T-helper 1 cell treated with Interleukin-12 subunit alpha and Interleukin-12 subunit beta and Interleukin-4 antibody, amounts not matched to agents 30 ng/mL and 1 ng/mL, for 36 hours (primary cell): ENCODE measurements around the gene BCHE. TPM values are rescaled to one million over a fixed set of nuclear protein-coding genes. Genes with fewer than 3 reads are reported as not detected.
"Not testable (repeated sequence)": the region's sequence is repeated elsewhere in the genome, so short reads cannot be mapped to it uniquely, and the experiment has no call there.

Experiments used
- intact Hi-C: fragments of 100-400 bp; cut with micrococcal nuclease; formaldehyde crosslinking; loops from one replicate; pipeline ENCODE4 v1.15.1; 2024
- total RNA-seq: library from RNA; stranded (reverse); gene quantifications from 2 replicates; pipeline ENCODE4 v1.2.3, GENCODE V29; 2022

Gene BCHE
- total RNA-seq, 1 donor from 2014 or later, result not detected

- intact Hi-C loops, result no loop called here
Observed at GRCh38 chr3:165817160-165817709, 20.0 kb downstream of the BCHE start.

DNA sequence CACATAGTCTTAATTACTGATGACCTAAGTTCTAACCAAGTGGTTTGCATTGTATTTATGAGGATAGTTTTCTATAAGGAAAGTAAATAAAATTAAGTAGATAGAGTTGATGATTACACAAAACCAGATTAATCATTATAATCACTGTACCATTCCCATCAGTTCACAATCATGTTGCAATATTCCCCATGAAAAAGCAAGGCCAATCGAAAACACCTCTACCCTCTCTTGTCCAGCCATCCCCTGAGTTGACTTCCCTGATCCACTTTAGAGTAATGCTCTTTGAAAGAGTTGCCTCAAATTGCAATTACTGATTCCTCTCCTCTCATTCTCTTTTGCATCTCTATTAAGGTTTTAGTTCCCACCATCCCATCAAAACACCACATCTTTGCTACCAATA, 21.0 kb downstream of the BCHE start:
- intact Hi-C loops, result no loop called here

DNA sequence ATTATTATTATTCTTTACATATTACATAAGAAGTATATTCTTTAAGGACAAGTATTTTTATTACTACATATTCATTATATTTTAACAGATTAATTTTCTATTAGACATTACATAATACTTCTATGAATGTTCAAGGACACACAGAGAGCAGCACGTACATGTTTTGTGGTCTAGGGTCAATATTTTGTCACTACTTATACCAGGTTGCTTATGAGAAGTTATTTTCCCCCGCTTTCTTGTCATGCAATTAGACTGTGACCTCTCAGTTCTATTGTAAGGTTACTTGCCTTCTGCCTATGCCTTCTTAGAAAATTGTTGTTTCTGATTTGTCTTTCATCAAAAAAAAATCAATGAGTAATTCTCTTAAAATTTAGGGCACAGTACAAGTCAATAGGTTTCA, 21.5 kb downstream of the BCHE start:
- intact Hi-C loops, result no loop called here

DNA sequence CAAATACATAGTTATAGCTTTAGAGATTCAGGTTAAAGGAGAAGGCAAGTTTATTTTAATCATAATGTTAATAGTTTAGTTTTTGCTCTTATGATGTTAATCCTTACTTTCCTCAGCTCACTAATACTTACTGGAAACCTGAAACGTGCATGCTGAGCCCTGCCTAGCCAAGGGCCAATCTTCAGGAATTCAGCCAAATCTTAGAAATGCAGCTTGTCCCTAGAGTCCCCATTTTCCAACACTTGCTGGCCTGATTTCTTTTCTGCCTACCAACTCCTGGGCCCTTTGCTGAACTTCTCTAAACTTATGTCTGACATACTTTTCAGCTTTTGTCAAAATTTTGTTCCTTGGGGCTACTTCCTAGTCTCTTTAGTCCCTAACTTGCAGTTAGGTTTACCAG, 22.8 kb downstream of the BCHE start:
- intact Hi-C loops, result no loop called here

- intact Hi-C loops, result not testable (repeated sequence)
Observed at GRCh38 chr3:165807937-165808336, 29.3 kb downstream of the BCHE start.

- intact Hi-C loops, result no loop called here
Observed at GRCh38 chr3:165805946-165806561, 31.2 kb downstream of the BCHE start.

DNA sequence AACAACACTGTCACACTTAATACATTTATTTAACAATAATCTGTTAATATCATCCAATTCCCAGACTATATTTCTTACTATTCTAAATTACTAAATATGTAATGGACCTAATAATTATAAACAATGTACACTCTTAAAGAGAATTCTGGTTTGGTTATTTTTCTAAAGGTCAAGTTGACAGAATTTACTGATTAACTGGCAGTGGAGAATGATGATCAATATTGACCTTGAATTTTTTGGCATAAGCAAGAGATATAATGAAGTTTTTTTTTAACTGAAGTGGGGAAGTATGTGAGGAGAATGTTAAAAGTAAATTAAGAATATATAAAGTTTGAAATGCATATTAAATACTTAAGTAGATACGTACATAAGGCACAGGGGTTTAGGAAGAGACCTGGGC, 33.8 kb downstream of the BCHE start:
- intact Hi-C loops, result no loop called here

DNA sequence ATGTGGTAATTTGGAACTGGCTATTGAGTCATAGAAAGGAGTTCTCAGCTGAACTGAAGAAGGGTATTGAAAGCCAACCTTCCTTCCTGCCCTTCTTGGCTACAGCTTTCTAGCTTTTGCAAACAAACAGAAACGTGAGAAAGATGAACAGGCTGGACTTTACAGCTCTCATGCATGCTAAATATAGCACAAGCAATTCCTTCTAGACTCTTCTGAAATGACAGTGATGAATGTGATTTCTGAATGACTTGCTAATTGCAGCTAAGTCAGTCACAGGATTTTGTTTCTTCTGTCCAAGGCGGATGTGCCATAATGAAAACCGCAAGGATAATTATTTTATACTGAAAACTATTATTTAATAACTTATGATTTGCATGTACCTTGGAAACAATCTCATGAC, 36.3 kb downstream of the BCHE start:
- intact Hi-C loops, result no loop called here

- intact Hi-C loops, result no loop called here
Observed at GRCh38 chr3:165799026-165799425, 38.2 kb downstream of the BCHE start.

- intact Hi-C loops, result no loop called here
Observed at GRCh38 chr3:165797551-165797950, 39.7 kb downstream of the BCHE start.

DNA sequence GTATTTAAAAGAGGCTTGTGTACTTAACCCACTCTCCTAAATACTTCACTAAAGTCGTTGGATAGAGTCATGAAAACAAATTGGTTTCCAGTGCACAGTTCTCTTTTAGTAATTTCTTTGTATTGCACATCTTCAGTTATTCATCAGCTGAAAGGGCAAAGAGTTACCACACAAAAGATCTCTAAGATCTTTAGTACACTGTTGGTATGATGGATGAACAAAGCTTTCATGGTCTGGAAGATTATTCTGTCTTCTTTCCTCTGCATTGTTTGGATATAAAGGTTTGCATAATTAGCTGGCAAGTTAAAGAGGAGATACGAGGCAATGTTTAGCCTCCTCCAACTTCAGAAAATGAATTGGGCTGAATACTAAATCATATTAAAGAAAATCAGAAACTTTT, 40.5 kb downstream of the BCHE start:
- intact Hi-C loops, result no loop called here

- intact Hi-C loops, result no loop called here
Observed at GRCh38 chr3:165788531-165788930, 48.7 kb downstream of the BCHE start.

DNA sequence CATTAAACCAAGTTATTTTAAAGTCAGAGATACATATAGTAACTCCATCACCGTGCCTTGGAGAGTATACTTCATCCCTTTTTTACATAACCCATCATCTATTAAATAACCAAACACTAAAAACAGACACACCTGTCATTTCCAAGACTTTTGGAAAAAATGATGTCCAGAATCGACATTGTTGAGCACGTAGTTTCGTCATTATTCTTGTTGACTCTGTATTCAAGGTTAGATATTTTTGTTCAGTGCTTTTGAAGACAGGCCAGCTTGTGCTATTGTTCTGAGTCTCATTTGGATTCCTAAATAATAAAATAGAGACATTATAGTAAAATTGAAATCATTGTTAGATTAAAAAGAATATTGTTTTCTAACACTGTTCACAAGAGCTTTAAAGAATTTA, 51.2 kb downstream of the BCHE start:
- intact Hi-C loops, result no loop called here

DNA sequence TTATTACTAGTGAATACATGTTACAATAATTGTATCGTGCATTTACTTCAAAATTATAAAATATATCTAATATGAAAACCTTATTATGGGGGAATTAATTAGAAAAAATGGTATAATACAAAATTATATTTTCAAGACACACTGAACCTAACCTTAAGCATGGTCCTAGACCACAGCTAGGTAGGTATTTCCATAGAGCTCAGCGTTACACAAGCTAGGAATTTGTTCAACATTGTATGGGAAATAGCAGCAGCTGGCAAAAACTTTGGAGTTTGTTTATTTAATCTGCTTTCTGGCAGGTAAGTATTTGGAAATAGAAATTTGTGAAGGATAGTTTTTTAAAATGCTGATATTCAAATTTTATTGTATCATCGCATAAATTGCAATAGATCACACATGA, 52.9 kb downstream of the BCHE start:
- intact Hi-C loops, result no loop called here

- intact Hi-C loops, result no loop called here
Observed at GRCh38 chr3:165783383-165783782, 53.8 kb downstream of the BCHE start.

DNA sequence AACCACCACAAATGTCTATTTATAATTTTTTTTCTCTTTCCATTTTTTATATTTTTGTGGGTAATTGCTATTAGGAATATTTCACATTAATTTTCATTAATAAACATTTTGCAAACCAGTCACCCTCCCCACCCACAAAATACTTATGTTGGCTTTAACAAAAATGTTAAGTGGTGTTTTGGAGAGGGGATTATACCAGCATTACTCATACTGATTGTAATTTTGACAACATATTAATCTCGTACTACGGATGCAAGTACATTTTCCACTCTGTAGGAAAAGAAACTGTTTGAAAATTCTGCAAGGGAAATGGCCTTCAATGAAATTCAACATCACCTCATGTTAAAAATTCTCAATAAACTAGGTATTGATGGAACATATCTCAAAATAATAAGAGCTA, 58.3 kb downstream of the BCHE start:
- intact Hi-C loops, result no loop called here

DNA sequence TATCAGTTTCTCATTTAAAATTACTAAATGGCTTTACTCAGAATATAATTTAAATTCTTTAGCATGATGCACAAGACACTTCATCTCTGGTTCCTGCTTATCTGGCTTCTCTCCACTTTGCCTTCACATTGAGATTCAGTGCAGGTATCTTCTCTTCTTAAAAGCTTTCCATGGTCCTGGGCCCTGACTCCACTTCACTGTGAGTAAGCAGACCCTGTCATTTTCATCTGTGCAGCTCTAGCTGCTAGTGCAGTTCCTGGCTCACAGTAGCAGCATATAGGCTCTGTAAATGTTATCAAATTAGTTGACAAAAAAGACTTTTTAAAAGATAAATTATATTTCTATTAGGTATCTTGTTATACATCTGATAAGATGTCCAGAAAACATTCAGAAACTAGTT, 58.8 kb downstream of the BCHE start:
- intact Hi-C loops, result no loop called here

DNA sequence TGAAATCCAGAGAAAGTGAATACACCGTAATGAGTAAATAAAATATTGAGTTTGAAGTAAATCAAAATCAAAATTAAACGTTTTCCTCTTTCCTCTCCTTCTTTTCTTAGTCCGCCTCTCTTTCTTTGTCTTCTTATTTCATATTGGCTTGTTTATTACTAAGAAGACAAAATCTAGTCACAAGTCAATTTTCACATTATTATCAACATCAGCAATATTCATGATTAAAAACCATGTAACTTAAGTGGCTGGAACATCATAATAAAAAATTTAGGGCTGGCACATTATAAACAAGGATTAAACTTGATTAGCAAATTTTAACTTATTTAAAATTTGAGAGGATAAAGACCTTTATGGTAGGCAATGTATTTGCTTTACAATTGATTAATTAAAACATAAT, 61.4 kb downstream of the BCHE start:
- intact Hi-C loops, result no loop called here

DNA sequence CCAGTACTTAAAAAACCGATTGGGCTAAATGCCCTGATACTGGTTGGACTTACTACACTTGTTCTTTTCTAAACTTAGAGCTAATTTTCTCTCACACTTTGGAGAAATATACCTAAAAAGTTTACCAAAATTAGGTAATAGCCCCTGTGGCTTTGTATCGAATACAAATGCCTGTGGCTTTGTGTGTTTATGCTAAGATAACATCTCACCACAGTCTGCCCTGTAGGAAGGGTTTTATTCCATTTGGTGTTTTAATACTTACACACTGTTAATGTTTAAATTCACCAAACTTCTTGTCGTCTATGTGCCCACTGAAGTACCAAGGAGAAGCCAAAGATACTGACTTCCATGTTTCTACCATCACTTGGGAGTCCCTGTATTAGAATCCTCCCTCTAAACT, 66.4 kb downstream of the BCHE start:
- intact Hi-C loops, result no loop called here

GRCh38 chr3:165768680-165769079, 68.5 kb downstream of the BCHE start:
- intact Hi-C loops, result no loop called here

GRCh38 chr3:165759041-165759440, 78.2 kb downstream of the BCHE start:
- intact Hi-C loops, result no loop called here

DNA sequence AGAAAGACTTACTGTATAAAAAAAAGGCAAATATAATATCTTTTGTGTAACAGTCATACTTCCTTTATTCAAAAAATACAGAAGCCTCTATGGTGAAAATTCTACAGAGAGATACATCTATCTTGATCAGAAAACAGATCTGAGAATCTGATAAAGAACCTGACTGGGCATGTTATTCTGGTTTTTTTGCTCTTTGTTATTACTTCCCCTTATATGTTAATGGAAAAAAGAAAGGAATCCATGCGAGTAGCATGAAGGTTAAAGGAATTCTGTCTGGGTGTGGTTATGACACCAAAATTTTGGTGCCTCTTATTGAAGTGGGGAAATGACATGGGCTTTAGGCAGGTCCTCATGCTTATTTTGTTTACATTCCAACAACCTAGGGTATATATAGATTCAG, 81.7 kb downstream of the BCHE start:
- intact Hi-C loops, result no loop called here

DNA sequence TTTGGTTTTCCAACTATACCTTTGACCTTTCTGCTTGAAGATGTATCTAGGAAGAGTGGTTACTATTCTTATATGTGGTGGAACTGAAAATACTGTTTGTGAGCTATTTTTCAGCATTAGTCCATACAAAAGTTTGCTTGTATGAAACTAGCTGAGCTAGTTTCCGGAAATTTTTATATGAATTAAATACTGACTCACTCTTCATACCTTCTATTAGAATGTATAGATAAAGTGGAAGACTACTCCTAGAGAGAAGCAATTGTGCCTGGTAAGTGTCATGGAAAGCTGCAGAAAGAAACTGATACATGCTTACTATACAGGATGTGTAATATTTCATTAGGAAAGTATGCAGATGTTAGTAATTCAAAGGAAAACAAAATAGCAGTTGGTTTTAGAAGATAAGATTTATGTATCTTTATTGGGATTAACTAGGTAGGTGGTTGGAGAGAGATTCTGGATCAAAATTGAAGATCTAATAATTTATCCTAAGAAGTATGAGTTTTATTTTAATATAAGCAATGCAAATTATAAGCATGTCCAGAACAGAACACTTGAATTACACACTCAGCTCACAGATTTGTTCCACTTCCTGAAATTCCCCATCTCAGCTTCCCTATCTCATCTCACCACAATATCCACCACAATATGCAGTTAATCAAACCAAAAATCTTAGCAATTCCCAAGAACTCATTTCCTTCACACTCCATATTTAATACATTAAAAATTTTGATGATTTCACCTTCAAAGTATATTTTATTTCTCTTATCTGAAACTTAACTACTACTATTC, 82.8 kb downstream of the BCHE start:
- intact Hi-C loops, result no loop called here
